ENCODE results near the gene CAPN2.

Gene CAPN2

GRCh38 chr1:223702735-223703667 lies 9.3 kb upstream of the CAPN2 start:
- in situ Hi-C loops (cut with MboI; ENCODE audit: low sequenced_read_pairs): no loop called here

- in situ Hi-C loops (cut with MboI; ENCODE audit: low sequenced_read_pairs): no loop called here
Observed at GRCh38 chr1:223703668-223704013, 8.7 kb upstream of the CAPN2 start.

GRCh38 chr1:223704921-223705878 lies 7.1 kb upstream of the CAPN2 start:
- in situ Hi-C loops (cut with MboI; ENCODE audit: low sequenced_read_pairs): no loop called here

GRCh38 chr1:223706077-223706973 lies 6.0 kb upstream of the CAPN2 start:
- in situ Hi-C loops (cut with MboI; ENCODE audit: low sequenced_read_pairs): no loop called here

- in situ Hi-C loops (cut with MboI; ENCODE audit: low sequenced_read_pairs): no loop called here
Observed at GRCh38 chr1:223707256-223708000, 4.9 kb upstream of the CAPN2 start.

- in situ Hi-C loops (cut with MboI; ENCODE audit: low sequenced_read_pairs): no loop called here
Observed at GRCh38 chr1:223708001-223708359, 4.4 kb upstream of the CAPN2 start.

- in situ Hi-C loops (cut with MboI; ENCODE audit: low sequenced_read_pairs): no loop called here
Observed at GRCh38 chr1:223708651-223709268, 3.6 kb upstream of the CAPN2 start.

- in situ Hi-C loops (cut with MboI; ENCODE audit: low sequenced_read_pairs): no loop called here
Observed at GRCh38 chr1:223709598-223709997, 2.7 kb upstream of the CAPN2 start.

GRCh38 chr1:223710179-223711133 lies 1.9 kb upstream of the CAPN2 start:
- in situ Hi-C loops (cut with MboI; ENCODE audit: low sequenced_read_pairs): no loop called here

GRCh38 chr1:223711173-223711572 lies 1.2 kb upstream of the CAPN2 start:
- in situ Hi-C loops (cut with MboI; ENCODE audit: low sequenced_read_pairs): no loop called here

- in situ Hi-C loops (cut with MboI; ENCODE audit: low sequenced_read_pairs): no loop called here
Observed at GRCh38 chr1:223711747-223712193, 569 bp upstream of the CAPN2 start.

- in situ Hi-C loops (cut with MboI; ENCODE audit: low sequenced_read_pairs): no loop called here
Observed at GRCh38 chr1:223712850-223713474, 623 bp downstream of the CAPN2 start.

- in situ Hi-C loops (cut with MboI; ENCODE audit: low sequenced_read_pairs): no loop called here
Observed at GRCh38 chr1:223713546-223714420, 1.4 kb downstream of the CAPN2 start.

- in situ Hi-C loops (cut with MboI; ENCODE audit: low sequenced_read_pairs): no loop called here
Observed at GRCh38 chr1:223714421-223714724, 2.0 kb downstream of the CAPN2 start.

- in situ Hi-C loops (cut with MboI; ENCODE audit: low sequenced_read_pairs): no loop called here
Observed at GRCh38 chr1:223714849-223715603, 2.7 kb downstream of the CAPN2 start.

GRCh38 chr1:223715604-223716172 lies 3.3 kb downstream of the CAPN2 start:
- in situ Hi-C loops (cut with MboI; ENCODE audit: low sequenced_read_pairs): no loop called here

Measured in HL-60/S4 treated with phorbol 12-myristate 13-acetate at 8.2 ng/mL for 4 days and 3 days (cell line).